H9 (cell line): ENCODE measurements around the gene SIN3B. TPM values are rescaled to one million over a fixed set of nuclear protein-coding genes. Genes with fewer than 3 reads are reported as not detected.
A peak's percentile ranks its signal among the peaks of the same experiment; 100 is the strongest.

Source experiments
- DNase-seq: peaks from one replicate; pipeline ENCODE4 v3.0.0-alpha.2; 2017
- H2AFZ ChIP-seq: one replicate; pipeline ENCODE4 v1.6.1; 2013; ENCODE audit warnings: mild to moderate bottlenecking, low read length, control low read depth, moderate library complexity
- H2AK5ac ChIP-seq: 2 replicates; pipeline ENCODE4 v1.6.1; 2013; ENCODE audit warnings: low read length, control low read depth, mixed read lengths; ENCODE audit not compliant: insufficient read length
- H2BK120ac ChIP-seq: one replicate; pipeline ENCODE4 v1.6.1; 2013; ENCODE audit warnings: low read depth, mild to moderate bottlenecking, low read length, control low read depth, inconsistent platforms; ENCODE audit not compliant: poor library complexity, severe bottlenecking
- H2BK12ac ChIP-seq: 2 replicates; pipeline ENCODE4 v1.6.1; 2013; ENCODE audit warnings: low read length, control low read depth, mixed read lengths, low read depth; ENCODE audit not compliant: insufficient read length
- H2BK15ac ChIP-seq: 2 replicates; pipeline ENCODE4 v1.6.1; 2013; ENCODE audit warnings: low read depth, low read length, control low read depth
- H2BK20ac ChIP-seq: one replicate; pipeline ENCODE4 v1.6.1; 2013; ENCODE audit warnings: low read depth, mild to moderate bottlenecking, low read length, control low read depth, inconsistent platforms; ENCODE audit not compliant: poor library complexity, severe bottlenecking
- H2BK5ac ChIP-seq: 2 replicates; pipeline ENCODE4 v1.6.1; 2013; ENCODE audit warnings: low read length, control low read depth, mixed read lengths; ENCODE audit not compliant: insufficient read length
- H3K14ac ChIP-seq: 2 replicates; pipeline ENCODE4 v1.6.1; 2013; ENCODE audit warnings: low read length, control low read depth; ENCODE audit not compliant: insufficient read depth
- H3K18ac ChIP-seq: 2 replicates; pipeline ENCODE4 v1.6.1; 2013; ENCODE audit warnings: low read depth, mild to moderate bottlenecking, mixed read lengths, low read length, control low read depth; ENCODE audit not compliant: insufficient read length
- H3K23ac ChIP-seq: 2 replicates; pipeline ENCODE4 v1.6.1; 2013; ENCODE audit warnings: low read length, control low read depth, mixed read lengths, low read depth; ENCODE audit not compliant: insufficient read length
- H3K23me2 ChIP-seq: 2 replicates; pipeline ENCODE4 v1.6.1; 2013; ENCODE audit warnings: low read depth, mild to moderate bottlenecking, mixed read lengths, low read length, control low read depth; ENCODE audit not compliant: insufficient read length, poor library complexity, severe bottlenecking
- H3K27ac ChIP-seq: 2 replicates; pipeline ENCODE4 v1.5.1; 2013; ENCODE audit warnings: low read length, control low read depth, mixed read lengths, low read depth; ENCODE audit not compliant: insufficient read length
- H3K27me3 ChIP-seq: 2 replicates; pipeline ENCODE4 v1.6.1; 2013; ENCODE audit warnings: low read length, control low read depth, inconsistent platforms; ENCODE audit not compliant: insufficient read depth
- H3K4ac ChIP-seq: 2 replicates; pipeline ENCODE4 v1.6.1; 2013; ENCODE audit warnings: low read depth, mild to moderate bottlenecking, control low read depth, inconsistent platforms, low read length, moderate library complexity
- H3K4me1 ChIP-seq: 2 replicates; pipeline ENCODE4 v1.6.1; 2013; ENCODE audit warnings: low read length, control low read depth, inconsistent platforms; ENCODE audit not compliant: insufficient read depth
- H3K4me2 ChIP-seq: 2 replicates; pipeline ENCODE4 v1.6.1; 2013; ENCODE audit warnings: low read length, control low read depth, mixed read lengths; ENCODE audit not compliant: insufficient read length, insufficient read depth
- H3K56ac ChIP-seq: 2 replicates; pipeline ENCODE4 v1.6.1; 2013; ENCODE audit warnings: low read depth, mild to moderate bottlenecking, mixed read lengths, low read length, control low read depth; ENCODE audit not compliant: insufficient read length
- H3K79me1 ChIP-seq: 2 replicates; pipeline ENCODE4 v1.6.1; 2013; ENCODE audit warnings: low read depth, mild to moderate bottlenecking, moderate library complexity, low read length, control low read depth, inconsistent platforms; ENCODE audit not compliant: insufficient read depth, poor library complexity, severe bottlenecking
- H3K79me2 ChIP-seq: 2 replicates; pipeline ENCODE4 v1.6.1; 2013; ENCODE audit warnings: low read length, control low read depth, inconsistent platforms; ENCODE audit not compliant: insufficient read depth
- H3K9ac ChIP-seq: 2 replicates; pipeline ENCODE4 v1.6.1; 2013; ENCODE audit warnings: low read length, control low read depth, mixed read lengths; ENCODE audit not compliant: insufficient read length; ENCODE audit errors: extremely low read depth
- H3K9me3 ChIP-seq: one replicate; pipeline ENCODE4 v1.6.1; 2013; ENCODE audit warnings: low read depth, low read length, inconsistent platforms; ENCODE audit not compliant: control insufficient read depth
- H3T11ph ChIP-seq: one replicate; pipeline ENCODE4 v1.6.1; 2013; ENCODE audit warnings: mild to moderate bottlenecking, low read length, control low read depth, inconsistent platforms
- H4K20me1 ChIP-seq: one replicate; pipeline ENCODE4 v1.6.1; 2013; ENCODE audit not compliant: control insufficient read depth, insufficient read length, insufficient read depth
- H4K5ac ChIP-seq: 2 replicates; pipeline ENCODE4 v1.6.1; 2013; ENCODE audit warnings: low read depth, mild to moderate bottlenecking, mixed read lengths, low read length, control low read depth; ENCODE audit not compliant: insufficient read length
- H4K8ac ChIP-seq: replicated peaks from 2 replicates; pipeline ENCODE4 v1.6.1; 2013; ENCODE audit warnings: low read length, control low read depth, mixed read lengths, low read depth; ENCODE audit not compliant: insufficient read length
- H4K91ac ChIP-seq: 2 replicates; pipeline ENCODE4 v1.6.1; 2013; ENCODE audit warnings: low read depth, mild to moderate bottlenecking, moderate library complexity, mixed read lengths, low read length, control low read depth; ENCODE audit not compliant: insufficient read length
- H3K27ac Mint-ChIP-seq, 3 experiments: 2 replicates in 2 of 3; 3 replicates in 1 of 3; pipeline ENCODE4 v1.8.0; 2020 to 2021; ENCODE audit warnings: mixed read lengths in 3 of 3, mild to moderate bottlenecking in 1 of 3, moderate library complexity in 1 of 3
- H3K27me3 Mint-ChIP-seq: 2 replicates; pipeline ENCODE4 v1.8.0; 2021; ENCODE audit warnings: low read depth, mild to moderate bottlenecking, moderate library complexity, mixed read lengths
- H3K36me3 Mint-ChIP-seq, 3 experiments: 2 replicates in 2 of 3; 3 replicates in 1 of 3; pipeline ENCODE4 v1.8.0; 2020 to 2021; ENCODE audit warnings: low read depth in 3 of 3, mixed read lengths in 3 of 3; ENCODE audit not compliant: insufficient read depth in 1 of 3
- H3K4me1 Mint-ChIP-seq, 2 experiments: 2 replicates each; pipeline ENCODE4 v1.8.0; 2020; ENCODE audit warnings: mixed read lengths in 2 of 2
- H3K4me3 Mint-ChIP-seq, 2 experiments: 2 replicates in 1 of 2; 3 replicates in 1 of 2; pipeline ENCODE4 v1.8.0; 2020 to 2021; ENCODE audit warnings: mild to moderate bottlenecking in 2 of 2, mixed read lengths in 2 of 2, moderate library complexity in 1 of 2
- H3K9me3 Mint-ChIP-seq, 2 experiments: 2 replicates in 1 of 2; 3 replicates in 1 of 2; pipeline ENCODE4 v1.8.0; 2020; ENCODE audit warnings: mild to moderate bottlenecking in 2 of 2, mixed read lengths in 2 of 2, moderate library complexity in 1 of 2
- WGBS: extraction: QIAGEN DNeasy Blood & Tissue Kit; methylation state at CpG from one replicate; pipeline ENCODE4 v1.1.7; 2013; ENCODE audit warnings: missing lambda C conversion rate, low lambda C conversion rate, mixed read lengths; ENCODE audit not compliant: insufficient read length; ENCODE audit errors: extremely low coverage; 5-methylcytosine and 5-hydroxymethylcytosine counted together
- total RNA-seq: library from RNA; stranded (reverse); gene quantifications from 2 replicates; pipeline ENCODE4 v1.2.1, GENCODE V29; 2021
- TF ChIP-seq, protein P1 (sequence below): fragments of 200-600 bp; sonication (generic); conservative IDR thresholded peaks from 3 replicates; pipeline ENCODE4 v1.8.0; 2021; ENCODE audit warnings: antibody characterized with exemption, mild to moderate bottlenecking

The SIN3B gene
- total RNA-seq, 1 experiment from 2014 or later: 72.7 TPM

GRCh38 chr19:16825312-16826052, 3.7 kb upstream of the SIN3B start:
- no peak overlapping the region for H2BK12ac ChIP-seq
- WGBS: no CpG with 5 or more reads among the region's 13 CpGs
- H3K4me1 Mint-ChIP-seq: peaks cover 42 to 46% of the 10 kb centered on the region in 2 experiments
- peak overlapping the region; percentile 52 for H3K4me2 ChIP-seq
- H3K4ac ChIP-seq: no peak overlapping the region
- H3K18ac ChIP-seq: peak overlapping the region; percentile 89
- H2AFZ ChIP-seq: no peak overlapping the region
- H3K4me3 Mint-ChIP-seq: peak overlapping the region; percentile 58 to 74
- H3K36me3 Mint-ChIP-seq: peaks cover 0 to 5% (median under 1%) of the 10 kb centered on the region in 3 experiments; a peak in 3 of 7 replicates
- no peak overlapping the region for H3K23ac ChIP-seq
- no peak overlapping the region for H2BK15ac ChIP-seq
- TF ChIP-seq, protein P1, sequence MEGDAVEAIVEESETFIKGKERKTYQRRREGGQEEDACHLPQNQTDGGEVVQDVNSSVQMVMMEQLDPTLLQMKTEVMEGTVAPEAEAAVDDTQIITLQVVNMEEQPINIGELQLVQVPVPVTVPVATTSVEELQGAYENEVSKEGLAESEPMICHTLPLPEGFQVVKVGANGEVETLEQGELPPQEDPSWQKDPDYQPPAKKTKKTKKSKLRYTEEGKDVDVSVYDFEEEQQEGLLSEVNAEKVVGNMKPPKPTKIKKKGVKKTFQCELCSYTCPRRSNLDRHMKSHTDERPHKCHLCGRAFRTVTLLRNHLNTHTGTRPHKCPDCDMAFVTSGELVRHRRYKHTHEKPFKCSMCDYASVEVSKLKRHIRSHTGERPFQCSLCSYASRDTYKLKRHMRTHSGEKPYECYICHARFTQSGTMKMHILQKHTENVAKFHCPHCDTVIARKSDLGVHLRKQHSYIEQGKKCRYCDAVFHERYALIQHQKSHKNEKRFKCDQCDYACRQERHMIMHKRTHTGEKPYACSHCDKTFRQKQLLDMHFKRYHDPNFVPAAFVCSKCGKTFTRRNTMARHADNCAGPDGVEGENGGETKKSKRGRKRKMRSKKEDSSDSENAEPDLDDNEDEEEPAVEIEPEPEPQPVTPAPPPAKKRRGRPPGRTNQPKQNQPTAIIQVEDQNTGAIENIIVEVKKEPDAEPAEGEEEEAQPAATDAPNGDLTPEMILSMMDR: no peak
- H2BK120ac ChIP-seq: no peak overlapping the region
- H3K9me3 Mint-ChIP-seq: no peaks in the 10 kb centered on the region; a peak in 1 of 5 replicates
- H3K27me3 Mint-ChIP-seq: peaks cover 5% of the 10 kb centered on the region
- H3T11ph ChIP-seq: no peak overlapping the region
- H3K27ac ChIP-seq: peak overlapping the region; percentile 41
- H4K5ac ChIP-seq: no peak overlapping the region
- peak overlapping the region; percentile 89 to 97 (median 94) for H3K27ac Mint-ChIP-seq
- H2BK5ac ChIP-seq: no peak overlapping the region
- H3K23me2 ChIP-seq: peaks cover 5% of the 10 kb centered on the region
- no peak overlapping the region for H2BK20ac ChIP-seq
- no peak overlapping the region for H4K91ac ChIP-seq
- no peak overlapping the region for H3K56ac ChIP-seq
- H3K27me3 ChIP-seq: no peaks in the 10 kb centered on the region
- H3K9me3 ChIP-seq: no peaks in the 10 kb centered on the region
- peak overlapping the region; percentile 39 for H3K9ac ChIP-seq
- 0 out of 2 replicates have a peak, but pooled peaks cover 3% of the 10 kb centered on the region for H3K4me1 ChIP-seq
- H3K79me1 ChIP-seq: peaks cover 8% of the 10 kb centered on the region
- no peaks in the 10 kb centered on the region for H4K20me1 ChIP-seq
- peak; percentile 79 for DNase-seq
- H3K14ac ChIP-seq: peak overlapping the region; percentile 83; the same call in 1 of the 2 replicates
- no peaks in the 10 kb centered on the region for H3K79me2 ChIP-seq
- no peak overlapping the region for H4K8ac ChIP-seq
- H2AK5ac ChIP-seq: no peak overlapping the region
